ENCODE data around the gene RAD51B.

DNA sequence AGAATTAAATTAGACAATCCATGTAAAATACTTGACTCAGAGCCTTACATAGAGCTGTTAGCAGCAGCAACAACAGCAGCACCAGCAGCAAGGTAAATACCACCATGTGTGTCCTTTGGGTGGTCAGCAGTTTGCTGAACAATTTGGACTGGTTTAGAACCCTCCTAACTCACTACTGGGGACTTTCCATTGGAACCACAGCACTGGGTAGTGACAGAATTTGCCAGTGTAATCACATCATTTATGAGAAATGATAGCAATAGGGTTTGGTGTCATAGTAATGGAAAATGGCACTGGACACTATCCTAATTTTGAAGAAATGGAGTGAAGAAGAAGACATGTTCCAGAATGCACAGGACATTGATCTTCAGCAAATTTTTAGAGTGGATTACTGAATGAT, 392.8 kb downstream of the RAD51B start:
- no peak for TF ChIP-seq POLR2A (IDR thresholded peaks at IDR 0.05)
- TF ChIP-seq, protein P1, sequence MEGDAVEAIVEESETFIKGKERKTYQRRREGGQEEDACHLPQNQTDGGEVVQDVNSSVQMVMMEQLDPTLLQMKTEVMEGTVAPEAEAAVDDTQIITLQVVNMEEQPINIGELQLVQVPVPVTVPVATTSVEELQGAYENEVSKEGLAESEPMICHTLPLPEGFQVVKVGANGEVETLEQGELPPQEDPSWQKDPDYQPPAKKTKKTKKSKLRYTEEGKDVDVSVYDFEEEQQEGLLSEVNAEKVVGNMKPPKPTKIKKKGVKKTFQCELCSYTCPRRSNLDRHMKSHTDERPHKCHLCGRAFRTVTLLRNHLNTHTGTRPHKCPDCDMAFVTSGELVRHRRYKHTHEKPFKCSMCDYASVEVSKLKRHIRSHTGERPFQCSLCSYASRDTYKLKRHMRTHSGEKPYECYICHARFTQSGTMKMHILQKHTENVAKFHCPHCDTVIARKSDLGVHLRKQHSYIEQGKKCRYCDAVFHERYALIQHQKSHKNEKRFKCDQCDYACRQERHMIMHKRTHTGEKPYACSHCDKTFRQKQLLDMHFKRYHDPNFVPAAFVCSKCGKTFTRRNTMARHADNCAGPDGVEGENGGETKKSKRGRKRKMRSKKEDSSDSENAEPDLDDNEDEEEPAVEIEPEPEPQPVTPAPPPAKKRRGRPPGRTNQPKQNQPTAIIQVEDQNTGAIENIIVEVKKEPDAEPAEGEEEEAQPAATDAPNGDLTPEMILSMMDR (IDR thresholded peaks at IDR 0.05), result no peak
- no peak for TF ChIP-seq EP300 (IDR thresholded peaks at IDR 0.05)
